Heart left ventricle (tissue), 13 donors: ENCODE measurements around the gene RPA1.
"Not testable (repeated sequence)": the region's sequence is repeated elsewhere in the genome, so short reads cannot be mapped to it uniquely, and the experiment has no call there.

Source experiments
- CTCF ChIP-seq, 12 donors: fragments of 200-600 bp; sonication (generic) in 4 of 12; IDR thresholded peaks; one replicate each; pipeline versions ENCODE4 v1.5.0 to v1.8.0; 2018 to 2022; ENCODE audit warnings: antibody characterized with exemption in 12 of 12, mild to moderate bottlenecking in 5 of 12
- POLR2A ChIP-seq, 2 donors: fragments of 450-650 bp; IDR thresholded peaks; one replicate each; pipeline ENCODE4 v1.6.1; 2017; ENCODE audit warnings: antibody characterized with exemption in 2 of 2, mild to moderate bottlenecking in 2 of 2, moderate library complexity in 2 of 2
- donor health status: ischemic (EF 13 %, LVEDD 7.1; RV severe dilation, severe dysfunction).
- donor health status: DM: no; HTN: yes; CAD: no.
- donor health status: DM: no; HTN: no; CAD: no.
- donor health status: ischemic (EF 25% LVEDD 6.9; RV normal size, moderate dysfunction).
- donor health status: ischemic (EF 25% LVEDD 5.7; RV mildly dilated, moderate dysfunction).
- donor health status: ischemic (EF 35%, LVEDD 5.7; RV mildly dilated, moderate dysfunction).
- donor health status: nonischemic (EF 11% LVEDD 7.7; RV severe dilation, severe dysfunction).
- donor health status: DM: yes; HTN: yes; CAD: no.
- donor health status: PGD.
- donor health status: ischemic (EF 29% LVEDD 5.4; RV normal size, mild dysfunction).
- donor health status: nonischemic (EF 23%, LVEDD 6.1; RV moderate dilation, normal function).

GRCh38 chr17:1856462-1856861 lies 26.7 kb downstream of the RPA1 start:
- not testable (repeated sequence) for TF ChIP-seq CTCF, POLR2A (IDR thresholded peaks at IDR 0.05)
